SK-N-SH treated with all-trans-retinoic acid at 6 μM for 48 hours (cell line): ENCODE results near the gene MIA2.

Experiments used
- ARNTL ChIP-seq: fragments of 450-650 bp; formaldehyde crosslinking; IDR thresholded peaks from 2 replicates; pipeline ENCODE4 v1.5.0; 2020; ENCODE audit warnings: low read depth, mild to moderate bottlenecking, moderate library complexity, borderline replicate concordance
- TOX ChIP-seq: fragments of 250-450 bp; sonication (Bioruptor Pico); IDR thresholded peaks from 2 replicates; pipeline ENCODE4 v1.8.0; 2021; ENCODE audit warnings: mild to moderate bottlenecking, moderate library complexity, borderline replicate concordance
- ZC3H10 ChIP-seq: fragments of 250-450 bp; sonication (Bioruptor Pico); IDR thresholded peaks from 2 replicates; pipeline ENCODE4 v1.5.1; 2021; ENCODE audit warnings: mild to moderate bottlenecking, moderate library complexity
- ZFP3 ChIP-seq: fragments of 250-450 bp; sonication (Bioruptor Pico); IDR thresholded peaks from 2 replicates; pipeline ENCODE4 v1.5.0; 2020; ENCODE audit warnings: mild to moderate bottlenecking, moderate library complexity
- ZFP30 ChIP-seq: fragments of 450-650 bp; formaldehyde crosslinking; IDR thresholded peaks from 2 replicates; pipeline ENCODE4 v1.5.0; 2022; ENCODE audit warnings: mild to moderate bottlenecking, moderate library complexity
- ZNF565 ChIP-seq: fragments of 450-650 bp; formaldehyde crosslinking; conservative IDR thresholded peaks from 2 replicates; pipeline ENCODE4 v1.5.0; 2020; ENCODE audit warnings: low read depth, mild to moderate bottlenecking, moderate library complexity
- ZNF8 ChIP-seq: fragments of 450-650 bp; formaldehyde crosslinking; IDR thresholded peaks from 2 replicates; pipeline ENCODE4 v1.5.0; 2020; ENCODE audit warnings: mild to moderate bottlenecking, moderate library complexity
- TF ChIP-seq, protein P1 (sequence below): fragments of 250-450 bp; sonication (Bioruptor Pico); IDR thresholded peaks from 2 replicates; pipeline ENCODE4 v1.8.0; 2020; ENCODE audit warnings: mild to moderate bottlenecking, moderate library complexity, borderline replicate concordance

DNA sequence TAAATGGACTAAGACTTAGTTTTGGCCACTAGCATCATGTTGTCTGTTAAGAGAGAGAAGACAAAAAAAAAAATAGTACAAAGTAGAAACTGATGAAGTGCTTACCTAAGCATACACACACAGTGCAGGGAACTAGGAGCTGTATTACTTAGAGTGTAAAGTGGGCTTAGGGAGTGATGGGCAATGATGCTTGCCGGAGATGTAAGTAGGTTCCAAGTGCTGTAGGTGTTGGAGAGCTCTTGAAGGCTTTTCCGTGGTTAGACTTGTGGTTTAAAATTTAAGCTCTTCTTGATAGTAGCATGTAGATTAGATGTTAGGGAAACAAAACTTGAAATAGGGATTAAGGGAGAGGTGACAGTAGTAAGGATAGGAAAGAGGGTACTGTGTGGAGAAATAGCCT lies 34.7 kb downstream of the MIA2 start:
- TF ChIP-seq, protein P1, sequence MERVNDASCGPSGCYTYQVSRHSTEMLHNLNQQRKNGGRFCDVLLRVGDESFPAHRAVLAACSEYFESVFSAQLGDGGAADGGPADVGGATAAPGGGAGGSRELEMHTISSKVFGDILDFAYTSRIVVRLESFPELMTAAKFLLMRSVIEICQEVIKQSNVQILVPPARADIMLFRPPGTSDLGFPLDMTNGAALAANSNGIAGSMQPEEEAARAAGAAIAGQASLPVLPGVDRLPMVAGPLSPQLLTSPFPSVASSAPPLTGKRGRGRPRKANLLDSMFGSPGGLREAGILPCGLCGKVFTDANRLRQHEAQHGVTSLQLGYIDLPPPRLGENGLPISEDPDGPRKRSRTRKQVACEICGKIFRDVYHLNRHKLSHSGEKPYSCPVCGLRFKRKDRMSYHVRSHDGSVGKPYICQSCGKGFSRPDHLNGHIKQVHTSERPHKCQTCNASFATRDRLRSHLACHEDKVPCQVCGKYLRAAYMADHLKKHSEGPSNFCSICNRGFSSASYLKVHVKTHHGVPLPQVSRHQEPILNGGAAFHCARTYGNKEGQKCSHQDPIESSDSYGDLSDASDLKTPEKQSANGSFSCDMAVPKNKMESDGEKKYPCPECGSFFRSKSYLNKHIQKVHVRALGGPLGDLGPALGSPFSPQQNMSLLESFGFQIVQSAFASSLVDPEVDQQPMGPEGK (CRISPR knock-in tag): no peak
- TF ChIP-seq ZFP30 (CRISPR knock-in tag) (no peak), ARNTL (CRISPR knock-in tag) (no peak), ZFP3 (CRISPR knock-in tag) (no peak), ZNF8 (CRISPR knock-in tag) (no peak), ZNF565 (CRISPR knock-in tag) (no peak), TOX (no peak), ZC3H10 (CRISPR knock-in tag) (no peak)
